Measurements from ENCODE around the gene FBXO21. TPM values are rescaled to one million over a fixed set of nuclear protein-coding genes. Genes with fewer than 3 reads are reported as not detected.

The FBXO21 gene
- total RNA-seq, 1 experiment from 2014 or later = 37.8 TPM

GRCh38 chr12:117126335-117126734 lies 63.9 kb downstream of the FBXO21 start:
- no peak overlapping the region for H3K27ac ChIP-seq (ENCODE audit: low read length)

GRCh38 chr12:117125767-117126166 lies 64.5 kb downstream of the FBXO21 start:
- peaks cover 12% of the 10 kb centered on the region; the same call in 1 of the 2 replicates for H3K9me3 ChIP-seq (ENCODE audit: control insufficient read depth, insufficient read depth, low read depth, low read length)
- peaks cover 6% of the 10 kb centered on the region; the same call in 1 of the 2 replicates for H3K4me1 ChIP-seq (ENCODE audit: control insufficient read depth, insufficient read depth, low read length)
- CTCF ChIA-PET = interaction anchor here (0.7 kb wide), 1 partner anchor 581 kb away, joined by 5 read pairs; no protein-coding TSS in a partner anchor
- POLR2A ChIA-PET = no interaction called here
- H3K4me3 ChIP-seq (ENCODE audit: low read depth in 2 of 2, low read length in 2 of 2) = no peak overlapping the region
- no peaks in the 10 kb centered on the region for H3K36me3 ChIP-seq (ENCODE audit: control insufficient read depth, insufficient read depth, low read length)
- no TSS peak for BruUV-seq (replicated peaks)
- no peak for ATAC-seq
- no peak overlapping the region for H3K27ac ChIP-seq (ENCODE audit: low read length)
- TF ChIP-seq TCF7L2 (IDR thresholded peaks at IDR 0.05; ENCODE audit: low read depth, low read length) (no peak), REST (IDR thresholded peaks at IDR 0.05; ENCODE audit: insufficient read depth in 1 of 2, low read depth in 2 of 2, low read length in 1 of 2) (no peak), POLR2AphosphoS5 (IDR thresholded peaks at IDR 0.05; ENCODE audit: low read depth, low read length) (no peak), CTCF (IDR thresholded peaks at IDR 0.05) (no peak), SIN3A (IDR thresholded peaks at IDR 0.05; ENCODE audit: borderline replicate concordance, insufficient read depth, low read depth, low read length) (no peak)
- no peaks in the 10 kb centered on the region for H3K27me3 ChIP-seq (ENCODE audit: control insufficient read depth, insufficient read depth, low read length)
- intact Hi-C loops (cut with micrococcal nuclease; ENCODE audit: unreplicated experiment) (no loop called here), in situ Hi-C loops (cut with HindIII; ENCODE audit: low pct_unique_long_range_greater_than_20kb, low sequenced_read_pairs) (no loop called here)
- DNase-seq (ENCODE audit: low read depth, low spot score) = no peak

More at GRCh38 chr12:117126335-117126734, 63.9 kb downstream of the FBXO21 start:
- peaks cover 6% of the 10 kb centered on the region; the same call in 1 of the 2 replicates for H3K4me1 ChIP-seq (ENCODE audit: control insufficient read depth, insufficient read depth, low read length)
- CTCF ChIA-PET = no interaction called here
- intact Hi-C loops (cut with micrococcal nuclease; ENCODE audit: unreplicated experiment) = no loop called here
- H3K36me3 ChIP-seq (ENCODE audit: control insufficient read depth, insufficient read depth, low read length) = no peaks in the 10 kb centered on the region
- H3K4me3 ChIP-seq (ENCODE audit: low read depth in 2 of 2, low read length in 2 of 2) = no peak overlapping the region
- BruUV-seq (replicated peaks) = no TSS peak
- H3K27me3 ChIP-seq (ENCODE audit: control insufficient read depth, insufficient read depth, low read length) = no peaks in the 10 kb centered on the region
- ATAC-seq (no peak), DNase-seq (ENCODE audit: low read depth, low spot score) (no peak)
- H3K9me3 ChIP-seq (ENCODE audit: control insufficient read depth, insufficient read depth, low read depth, low read length) = peaks cover 12% of the 10 kb centered on the region; the same call in 1 of the 2 replicates
- POLR2A ChIA-PET = no interaction called here
- in situ Hi-C loops (cut with HindIII; ENCODE audit: low pct_unique_long_range_greater_than_20kb, low sequenced_read_pairs) = no loop called here
- no peak for TF ChIP-seq REST (IDR thresholded peaks at IDR 0.05; ENCODE audit: insufficient read depth in 1 of 2, low read depth in 2 of 2, low read length in 1 of 2)
- no peak for TF ChIP-seq TCF7L2 (IDR thresholded peaks at IDR 0.05; ENCODE audit: low read depth, low read length)
- TF ChIP-seq CTCF (IDR thresholded peaks at IDR 0.05) = no peak
- TF ChIP-seq SIN3A (IDR thresholded peaks at IDR 0.05; ENCODE audit: borderline replicate concordance, insufficient read depth, low read depth, low read length) = no peak
- TF ChIP-seq POLR2AphosphoS5 (IDR thresholded peaks at IDR 0.05; ENCODE audit: low read depth, low read length) = no peak
